HEK293T (cell line): ENCODE measurements around the gene PRDM12.

Source experiments
- ARNT ChIP-seq: fragments of 450-650 bp; IDR thresholded peaks from 2 replicates; pipeline ENCODE4 v1.6.1; 2017; ENCODE audit warnings: mild to moderate bottlenecking
- BHLHE40 ChIP-seq: fragments of 450-650 bp; IDR thresholded peaks from 2 replicates; pipeline ENCODE4 v1.6.1; 2016; ENCODE audit warnings: mild to moderate bottlenecking, moderate library complexity, borderline replicate concordance
- CTBP1 ChIP-seq: fragments of 450-650 bp; IDR thresholded peaks from 2 replicates; pipeline ENCODE4 v1.6.1; 2016; ENCODE audit warnings: borderline replicate concordance
- FOXK2 ChIP-seq: fragments of 450-650 bp; IDR thresholded peaks from 2 replicates; pipeline ENCODE4 v1.6.1; 2016; ENCODE audit warnings: mild to moderate bottlenecking
- FOXM1 ChIP-seq: fragments of 450-650 bp; IDR thresholded peaks from 2 replicates; pipeline ENCODE4 v1.6.1; 2017; ENCODE audit warnings: mild to moderate bottlenecking, borderline replicate concordance
- NFRKB ChIP-seq: fragments of 450-650 bp; IDR thresholded peaks from 2 replicates; pipeline ENCODE4 v1.6.1; 2016; ENCODE audit warnings: mild to moderate bottlenecking, moderate library complexity
- SP1 ChIP-seq: fragments of 450-650 bp; IDR thresholded peaks from 2 replicates; pipeline ENCODE4 v1.6.1; 2017
- SUZ12 ChIP-seq: fragments of 450-650 bp; IDR thresholded peaks from 2 replicates; pipeline ENCODE4 v1.6.1; 2016; ENCODE audit warnings: mild to moderate bottlenecking
- TARDBP ChIP-seq: fragments of 450-650 bp; IDR thresholded peaks from 2 replicates; pipeline ENCODE4 v1.6.1; 2016

DNA sequence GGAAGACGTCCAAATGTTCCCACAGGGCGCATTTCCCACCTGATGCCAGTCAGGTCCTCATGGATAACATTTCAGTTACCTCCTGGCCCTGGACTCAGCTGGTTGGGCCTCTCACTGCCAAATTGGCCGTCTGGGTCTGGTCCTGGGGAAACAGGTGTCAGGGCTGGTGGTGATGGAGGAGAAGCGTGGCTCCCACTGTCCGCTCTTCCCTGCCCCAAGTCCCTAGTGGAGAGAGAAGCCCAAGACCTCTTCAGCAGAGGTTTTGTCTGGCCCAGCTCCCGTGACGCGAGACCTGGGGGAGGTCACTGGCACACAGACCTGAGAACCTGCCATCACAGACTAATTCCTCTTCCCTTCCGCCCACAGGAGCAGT lies 27.8 kb upstream of the PRDM12 start:
- TF ChIP-seq NFRKB (no peak), FOXM1 (no peak), SP1 (no peak), ARNT (no peak), FOXK2 (no peak), TARDBP (no peak), CTBP1 (no peak), SUZ12 (no peak), BHLHE40 (no peak)
